ENCODE measurements around the gene CLCNKA. TPM values are rescaled to one million over a fixed set of nuclear protein-coding genes. Genes with fewer than 3 reads are reported as not detected.
"Not testable (repeated sequence)": the region's sequence is repeated elsewhere in the genome, so short reads cannot be mapped to it uniquely, and the experiment has no call there.

The CLCNKA gene
- total RNA-seq, 1 donor from 2014 or later, result not detected

- H3K4me3 Mint-ChIP-seq (ENCODE audit: low read depth); H3K36me3 Mint-ChIP-seq (ENCODE audit: low read depth); DNase-seq (ENCODE audit: low spot score); H3K27ac Mint-ChIP-seq; H3K9me3 Mint-ChIP-seq; H3K4me1 Mint-ChIP-seq (ENCODE audit: low read depth); H3K27me3 Mint-ChIP-seq (ENCODE audit: low read depth): not testable (repeated sequence)
- intact Hi-C loops (cut with micrococcal nuclease), result loop anchor here (1.0 to 5.0 kb wide), 4 partner anchors 24 to 264 kb away; no protein-coding TSS in a partner anchor
Observed at GRCh38 chr1:16056521-16056912, 34.7 kb downstream of the CLCNKA start.

DNA sequence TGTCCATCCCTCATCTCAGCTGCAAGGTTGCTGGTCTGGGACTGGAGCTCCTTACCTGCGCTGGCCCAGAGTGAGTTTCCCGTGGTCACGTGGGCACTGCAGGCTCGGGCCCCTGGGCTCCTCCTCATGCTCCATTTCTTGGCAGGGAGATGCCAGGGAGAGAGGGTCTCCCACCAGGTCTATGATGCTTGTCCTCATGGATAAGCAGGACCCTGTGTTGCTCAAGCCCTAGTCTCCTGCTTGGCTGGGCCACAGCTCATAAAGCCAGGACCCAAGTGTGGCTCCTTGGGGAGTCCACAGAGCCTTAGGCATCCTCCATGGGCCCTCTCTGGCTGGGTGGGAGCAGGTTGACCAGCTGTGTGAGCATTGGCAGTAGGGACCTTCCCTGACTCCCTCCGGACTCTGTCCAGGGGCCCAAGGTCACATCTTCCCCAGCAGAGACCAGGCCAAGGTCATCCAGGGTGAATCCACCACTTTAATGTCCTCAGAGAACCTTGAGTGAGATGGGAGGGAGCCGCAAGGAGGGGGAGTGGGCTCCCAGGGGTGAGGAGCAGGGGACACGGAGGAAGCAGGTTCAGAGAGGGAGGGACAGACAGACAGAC lies 35.6 kb downstream of the CLCNKA start:
- DNase-seq (ENCODE audit: low spot score); H3K27me3 Mint-ChIP-seq (ENCODE audit: low read depth); H3K4me1 Mint-ChIP-seq (ENCODE audit: low read depth); H3K4me3 Mint-ChIP-seq (ENCODE audit: low read depth); H3K36me3 Mint-ChIP-seq (ENCODE audit: low read depth); H3K27ac Mint-ChIP-seq; H3K9me3 Mint-ChIP-seq: not testable (repeated sequence)
- intact Hi-C loops (cut with micrococcal nuclease), result loop anchor here (2.0 to 5.0 kb wide), 2 partner anchors 25 to 240 kb away; no protein-coding TSS in a partner anchor

DNA sequence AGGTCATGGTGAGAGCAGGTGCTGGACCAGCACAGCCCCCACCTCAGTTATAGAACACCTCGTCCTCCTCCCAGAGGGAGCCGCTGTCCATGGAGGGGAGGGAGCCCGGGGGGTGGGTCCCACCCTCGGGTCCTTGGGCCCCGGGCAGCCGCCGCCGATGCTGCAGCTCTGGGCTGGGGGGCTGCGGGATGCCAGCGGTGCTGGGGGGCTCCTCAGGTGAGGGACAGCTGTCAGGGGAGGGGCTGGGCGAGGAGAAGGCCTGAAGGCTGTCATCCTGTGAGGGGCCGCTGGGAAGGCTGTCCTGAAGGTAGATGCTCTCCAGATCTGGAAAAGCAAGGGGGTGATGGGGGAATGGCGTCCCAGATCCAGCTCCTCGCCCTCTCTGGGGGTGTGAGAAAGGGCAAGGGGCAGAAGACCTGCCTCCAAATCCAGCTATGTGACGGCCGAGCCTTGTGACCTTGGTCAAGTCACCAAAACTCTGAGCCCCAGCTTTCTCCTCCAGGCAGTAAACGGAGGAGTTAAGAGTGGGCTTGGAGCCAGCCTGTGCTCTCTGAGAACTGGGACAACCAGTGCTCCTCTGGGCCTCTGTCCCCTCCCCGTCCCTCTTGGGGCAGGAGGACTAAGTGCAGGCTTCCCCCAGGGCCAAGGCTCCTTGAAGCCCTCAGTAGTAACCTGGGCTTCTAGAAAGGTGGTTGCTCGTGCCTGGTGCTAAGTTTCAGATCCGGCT lies 36.7 kb downstream of the CLCNKA start:
- H3K4me3 Mint-ChIP-seq (ENCODE audit: low read depth); DNase-seq (ENCODE audit: low spot score); H3K9me3 Mint-ChIP-seq; H3K4me1 Mint-ChIP-seq (ENCODE audit: low read depth); H3K36me3 Mint-ChIP-seq (ENCODE audit: low read depth); H3K27ac Mint-ChIP-seq; H3K27me3 Mint-ChIP-seq (ENCODE audit: low read depth): not testable (repeated sequence)
- intact Hi-C loops (cut with micrococcal nuclease), result loop anchor here (1.0 to 5.0 kb wide), 2 partner anchors 8 to 241 kb away; no protein-coding TSS in a partner anchor

DNA sequence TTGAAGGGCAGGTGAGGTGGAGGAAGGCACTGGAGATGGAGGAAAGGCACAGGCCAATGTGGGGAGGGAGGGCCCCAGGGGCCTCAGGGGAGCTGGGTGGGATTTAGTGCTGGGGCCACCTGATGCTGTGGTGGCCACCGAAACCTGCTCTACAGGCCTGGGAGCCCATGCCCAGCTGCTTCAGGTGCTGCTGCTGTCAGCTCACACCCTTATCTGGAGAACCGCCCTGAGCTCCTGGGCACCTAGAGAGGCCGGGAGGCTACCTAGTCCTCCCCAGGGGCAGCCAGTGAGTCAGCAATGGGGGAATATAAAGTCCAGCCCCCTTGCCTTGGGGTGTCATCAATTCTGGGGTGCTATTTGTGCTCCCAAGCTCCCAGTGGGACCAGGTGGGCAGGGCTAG lies 39.4 kb downstream of the CLCNKA start:
- Mint-ChIP-seq H3K36me3 (ENCODE audit: low read depth) (no peaks in the 10 kb centered on the region), H3K9me3 (no peaks in the 10 kb centered on the region), H3K27ac (no peak overlapping the region), H3K4me3 (ENCODE audit: low read depth) (no peak overlapping the region), H3K4me1 (ENCODE audit: low read depth) (peaks cover 13% of the 10 kb centered on the region), H3K27me3 (ENCODE audit: low read depth) (peaks cover 19% of the 10 kb centered on the region)
- intact Hi-C loops (cut with micrococcal nuclease), result no loop called here
- DNase-seq (ENCODE audit: low spot score), result no peak

GRCh38 chr1:16061989-16062686 lies 40.3 kb downstream of the CLCNKA start:
- H3K27ac Mint-ChIP-seq; H3K36me3 Mint-ChIP-seq (ENCODE audit: low read depth); H3K9me3 Mint-ChIP-seq; H3K4me3 Mint-ChIP-seq (ENCODE audit: low read depth); intact Hi-C loops (cut with micrococcal nuclease); DNase-seq (ENCODE audit: low spot score): not testable (repeated sequence)
- H3K4me1 Mint-ChIP-seq (ENCODE audit: low read depth), result peaks cover 13% of the 10 kb centered on the region
- H3K27me3 Mint-ChIP-seq (ENCODE audit: low read depth), result peaks cover 19% of the 10 kb centered on the region

- H3K27ac Mint-ChIP-seq; H3K36me3 Mint-ChIP-seq (ENCODE audit: low read depth); intact Hi-C loops (cut with micrococcal nuclease); H3K4me3 Mint-ChIP-seq (ENCODE audit: low read depth); DNase-seq (ENCODE audit: low spot score); H3K9me3 Mint-ChIP-seq: not testable (repeated sequence)
- H3K4me1 Mint-ChIP-seq (ENCODE audit: low read depth), result peaks cover 13% of the 10 kb centered on the region
- H3K27me3 Mint-ChIP-seq (ENCODE audit: low read depth), result peaks cover 21% of the 10 kb centered on the region
Observed at GRCh38 chr1:16062687-16063075, 40.8 kb downstream of the CLCNKA start.

DNA sequence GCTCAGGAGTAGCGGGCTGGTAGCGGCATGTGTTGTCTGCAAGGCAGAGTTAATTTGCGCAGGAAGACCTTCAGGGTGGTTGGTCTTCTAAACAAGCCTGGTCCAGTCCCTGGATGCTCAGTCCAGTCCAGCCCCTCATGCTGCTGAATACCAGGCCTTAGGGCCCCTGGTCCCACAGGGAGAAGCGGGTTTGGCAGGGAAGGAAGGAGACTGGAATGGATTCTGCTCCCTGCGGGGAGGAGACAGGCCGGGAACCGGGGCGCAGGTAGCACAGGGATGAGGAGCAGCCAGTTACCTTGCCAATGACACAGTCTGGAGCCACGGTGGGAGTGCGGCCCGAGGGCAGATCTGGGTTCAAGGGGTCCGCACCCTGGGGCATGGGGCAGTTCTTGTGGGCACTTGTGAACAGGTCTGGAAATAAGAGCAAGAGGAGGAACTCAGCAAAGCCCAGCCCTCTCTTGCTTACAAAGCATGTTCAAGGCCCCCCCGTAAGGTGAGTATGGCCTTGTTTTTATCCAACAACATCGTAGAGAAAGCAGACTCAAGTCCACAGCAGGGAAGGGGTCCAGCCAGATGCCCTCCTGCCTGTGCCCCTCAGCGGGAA lies 41.5 kb downstream of the CLCNKA start:
- peaks cover 13% of the 10 kb centered on the region for H3K4me1 Mint-ChIP-seq (ENCODE audit: low read depth)
- no peak overlapping the region for H3K27ac Mint-ChIP-seq
- DNase-seq (ENCODE audit: low spot score), result no peak
- no peaks in the 10 kb centered on the region for H3K9me3 Mint-ChIP-seq
- intact Hi-C loops (cut with micrococcal nuclease), result no loop called here
- H3K4me3 Mint-ChIP-seq (ENCODE audit: low read depth), result no peak overlapping the region
- H3K36me3 Mint-ChIP-seq (ENCODE audit: low read depth), result no peaks in the 10 kb centered on the region
- peaks cover 23% of the 10 kb centered on the region for H3K27me3 Mint-ChIP-seq (ENCODE audit: low read depth)

DNA sequence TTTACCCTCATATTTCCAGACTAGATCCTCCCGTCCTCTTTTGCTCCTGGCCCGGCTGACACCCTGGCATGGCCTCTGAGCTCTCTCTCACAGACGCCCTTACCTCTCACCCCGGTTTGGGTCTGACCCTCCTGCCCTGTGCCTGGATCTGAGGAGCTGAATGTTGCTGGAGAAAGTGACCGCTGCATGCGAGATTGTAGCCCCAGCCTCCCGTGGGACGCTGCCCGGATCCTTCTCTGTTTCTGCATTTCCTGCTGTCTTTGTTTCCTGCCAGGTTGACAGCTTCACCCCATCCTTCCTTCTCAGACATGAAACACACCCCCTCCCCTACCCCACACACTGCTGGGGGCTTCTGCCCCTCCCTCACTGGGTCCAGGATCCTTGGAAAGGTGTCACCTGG lies 42.1 kb downstream of the CLCNKA start:
- no peaks in the 10 kb centered on the region for H3K9me3 Mint-ChIP-seq
- DNase-seq (ENCODE audit: low spot score), result no peak
- H3K4me1 Mint-ChIP-seq (ENCODE audit: low read depth), result peaks cover 13% of the 10 kb centered on the region
- H3K4me3 Mint-ChIP-seq (ENCODE audit: low read depth), result no peak overlapping the region
- H3K27ac Mint-ChIP-seq, result no peak overlapping the region
- intact Hi-C loops (cut with micrococcal nuclease), result no loop called here
- H3K27me3 Mint-ChIP-seq (ENCODE audit: low read depth), result peaks cover 23% of the 10 kb centered on the region
- no peaks in the 10 kb centered on the region for H3K36me3 Mint-ChIP-seq (ENCODE audit: low read depth)

DNA sequence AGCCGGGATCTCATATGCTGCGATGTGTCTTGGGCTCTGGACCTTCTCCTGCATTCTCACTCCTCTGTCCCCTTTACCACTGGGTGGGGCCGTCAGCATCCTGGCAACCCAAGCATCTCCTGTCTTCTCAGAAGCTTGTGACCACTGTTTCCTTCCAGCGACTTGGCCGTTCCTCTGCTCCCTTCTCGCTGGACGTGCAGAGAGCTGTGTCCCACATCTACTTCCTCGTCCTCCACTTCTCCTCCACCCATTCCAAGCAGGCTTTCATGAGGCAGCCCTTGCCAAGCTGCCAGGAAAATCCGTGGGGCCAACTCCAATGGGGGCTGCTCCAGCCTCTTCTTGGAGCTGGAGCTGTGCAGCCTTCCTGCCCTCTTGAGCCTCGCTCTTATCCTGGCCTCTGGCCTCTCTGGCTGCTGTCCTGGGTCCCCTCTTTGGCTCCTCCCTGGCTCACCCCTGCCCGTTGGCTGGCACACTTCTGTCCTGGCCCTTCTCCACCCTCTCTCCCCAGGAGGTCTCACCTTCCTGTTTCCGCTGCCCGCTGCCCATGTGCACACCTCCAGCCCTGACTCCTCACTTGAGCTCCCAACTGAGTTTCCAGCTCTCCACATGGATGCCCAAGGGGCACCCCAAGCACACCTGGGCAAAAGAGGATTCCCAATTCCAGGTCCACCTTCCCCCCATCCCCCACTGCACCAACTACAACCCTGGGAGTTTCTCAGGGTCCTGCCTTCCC lies 42.9 kb downstream of the CLCNKA start:
- no peak overlapping the region for H3K27ac Mint-ChIP-seq
- H3K9me3 Mint-ChIP-seq, result no peaks in the 10 kb centered on the region
- intact Hi-C loops (cut with micrococcal nuclease), result no loop called here
- peaks cover 13% of the 10 kb centered on the region for H3K4me1 Mint-ChIP-seq (ENCODE audit: low read depth)
- peaks cover 23% of the 10 kb centered on the region for H3K27me3 Mint-ChIP-seq (ENCODE audit: low read depth)
- no peaks in the 10 kb centered on the region for H3K36me3 Mint-ChIP-seq (ENCODE audit: low read depth)
- no peak for DNase-seq (ENCODE audit: low spot score)
- H3K4me3 Mint-ChIP-seq (ENCODE audit: low read depth), result no peak overlapping the region

- no peak for DNase-seq (ENCODE audit: low spot score)
- Mint-ChIP-seq H3K4me3 (ENCODE audit: low read depth) (no peak overlapping the region), H3K36me3 (ENCODE audit: low read depth) (no peaks in the 10 kb centered on the region), H3K9me3 (no peaks in the 10 kb centered on the region), H3K27ac (no peak overlapping the region), H3K4me1 (ENCODE audit: low read depth) (peaks cover 18% of the 10 kb centered on the region), H3K27me3 (ENCODE audit: low read depth) (peaks cover 23% of the 10 kb centered on the region)
- intact Hi-C loops (cut with micrococcal nuclease), result no loop called here
Observed at GRCh38 chr1:16065269-16065576, 43.4 kb downstream of the CLCNKA start.

- peaks cover 23% of the 10 kb centered on the region for H3K27me3 Mint-ChIP-seq (ENCODE audit: low read depth)
- H3K36me3 Mint-ChIP-seq (ENCODE audit: low read depth), result no peaks in the 10 kb centered on the region
- no peak for DNase-seq (ENCODE audit: low spot score)
- peaks cover 23% of the 10 kb centered on the region for H3K4me1 Mint-ChIP-seq (ENCODE audit: low read depth)
- intact Hi-C loops (cut with micrococcal nuclease), result no loop called here
- H3K9me3 Mint-ChIP-seq, result no peaks in the 10 kb centered on the region
- no peak overlapping the region for H3K27ac Mint-ChIP-seq
- no peak overlapping the region for H3K4me3 Mint-ChIP-seq (ENCODE audit: low read depth)
Observed at GRCh38 chr1:16066245-16066644, 44.4 kb downstream of the CLCNKA start.

- Mint-ChIP-seq H3K27me3 (ENCODE audit: low read depth) (peaks cover 27% of the 10 kb centered on the region), H3K9me3 (no peaks in the 10 kb centered on the region), H3K27ac (no peak overlapping the region), H3K4me3 (ENCODE audit: low read depth) (no peak overlapping the region), H3K4me1 (ENCODE audit: low read depth) (peaks cover 24% of the 10 kb centered on the region), H3K36me3 (ENCODE audit: low read depth) (no peaks in the 10 kb centered on the region)
- intact Hi-C loops (cut with micrococcal nuclease), result no loop called here
- DNase-seq (ENCODE audit: low spot score), result no peak
Observed at GRCh38 chr1:16067127-16067768, 45.4 kb downstream of the CLCNKA start.

Data from activated T-helper 2 cell treated with anti-CD3 and anti-CD28 coated beads, Interferon-gamma antibody, Interleukin-2, Interleukin-4, amounts not matched to agents 10 μg/mL and 5 μg/mL and 100 μg/mL, durations not matched to agents 14 hours and 24 hours and 36 hours (primary cell).